Stimulated activated naive B cell treated with anti-CD40 and anti-IgM and Interleukin-4, amounts not matched to agents 10 μg/mL and 1 μg/mL and 100 μg/mL, for 72 hours (primary cell): ENCODE measurements around the gene AMMECR1.

Source experiments
- ATAC-seq, 2 donors: fragments of 150-1000 bp; cut with Tn5 transposase; replicated peaks; 2 replicates each; pipeline ENCODE4 v1.10.0; 2021; ENCODE audit warnings: moderate library complexity in 1 of 2
- DNase-seq: peaks from one replicate; pipeline ENCODE4 v3.0.0; 2021
- H3K27ac Mint-ChIP-seq: one replicate; pipeline ENCODE4 v1.8.0; 2022; ENCODE audit warnings: mild to moderate bottlenecking, mixed read lengths
- H3K27me3 Mint-ChIP-seq, 2 donors: one replicate each; pipeline ENCODE4 v1.8.0; 2022; ENCODE audit warnings: mixed read lengths in 2 of 2
- H3K36me3 Mint-ChIP-seq, 2 donors: one replicate each; pipeline ENCODE4 v1.8.0; 2022; ENCODE audit warnings: mixed read lengths in 2 of 2, mild to moderate bottlenecking in 1 of 2
- H3K4me1 Mint-ChIP-seq, 2 donors: one replicate each; pipeline ENCODE4 v1.8.0; 2022; ENCODE audit warnings: mixed read lengths in 2 of 2, mild to moderate bottlenecking in 1 of 2
- H3K4me3 Mint-ChIP-seq, 2 donors: one replicate each; pipeline ENCODE4 v1.8.0; 2022; ENCODE audit warnings: mild to moderate bottlenecking in 2 of 2, mixed read lengths in 2 of 2, moderate library complexity in 1 of 2
- H3K9me3 Mint-ChIP-seq, 2 donors: one replicate each; pipeline ENCODE4 v1.8.0; 2022; ENCODE audit warnings: mixed read lengths in 2 of 2, mild to moderate bottlenecking in 1 of 2

The AMMECR1 gene

DNA sequence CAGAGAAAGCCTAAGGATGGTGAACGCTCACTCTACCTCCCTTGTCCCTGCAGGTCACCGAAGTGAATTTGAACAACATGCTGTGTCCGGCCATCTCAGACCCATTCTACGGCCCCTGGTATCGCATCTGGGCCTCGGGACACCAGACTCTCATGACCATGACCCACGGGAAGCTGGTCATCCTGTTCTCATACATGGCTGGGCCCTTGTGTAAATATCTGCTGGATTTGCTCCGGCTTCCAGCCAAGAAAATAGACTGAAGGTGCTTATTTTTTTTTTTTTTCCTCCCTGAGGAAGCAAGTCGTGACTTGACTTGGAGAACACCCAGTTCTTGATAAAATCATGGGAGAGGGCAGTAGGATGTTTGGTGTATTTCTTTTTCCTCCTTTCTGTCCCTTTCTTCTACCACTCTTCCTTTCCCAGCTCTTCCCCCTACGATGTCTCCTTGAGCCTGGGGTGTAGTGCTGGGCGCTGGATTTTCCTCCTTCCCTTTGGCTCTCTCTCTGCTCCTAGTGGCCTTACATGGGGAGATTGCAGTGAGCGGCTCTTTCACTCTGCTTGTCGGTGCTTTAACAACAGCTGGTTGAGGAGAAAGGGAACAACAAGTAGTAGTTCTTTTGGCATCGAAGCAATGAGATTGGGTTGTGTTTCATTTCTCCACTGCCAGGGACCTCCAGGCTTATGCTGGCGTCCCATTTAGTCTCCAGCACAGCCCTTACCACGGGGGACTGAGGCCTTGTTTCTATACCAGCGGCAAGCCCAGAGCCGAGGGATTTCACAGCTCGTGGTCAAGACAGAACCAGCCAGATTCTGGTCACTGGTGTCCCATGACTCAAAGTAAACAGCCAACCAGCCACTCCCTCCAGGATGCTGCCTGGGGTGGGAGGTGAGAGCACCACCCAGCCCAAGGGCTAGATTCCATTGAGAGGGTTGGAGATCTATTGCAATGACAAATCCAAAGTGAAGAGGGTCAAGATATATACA lies 144.4 kb downstream of the AMMECR1 start:
- peaks cover 22 to 40% of the 10 kb centered on the region in 2 donors for H3K36me3 Mint-ChIP-seq
- peak overlapping the region; percentile 16 for H3K27ac Mint-ChIP-seq
- H3K4me1 Mint-ChIP-seq = peaks cover 17 to 33% of the 10 kb centered on the region in 2 donors
- H3K27me3 Mint-ChIP-seq = no peaks in the 10 kb centered on the region
- H3K4me3 Mint-ChIP-seq = no peak overlapping the region
- H3K9me3 Mint-ChIP-seq = peaks cover 0 to 3% of the 10 kb centered on the region in 2 donors
- ATAC-seq (no peak), DNase-seq (no peak)

GRCh38 chrX:110172215-110172614 lies 145.7 kb downstream of the AMMECR1 start:
- peaks cover 0 to 3% of the 10 kb centered on the region in 2 donors for H3K9me3 Mint-ChIP-seq
- H3K27ac Mint-ChIP-seq = peak overlapping the region; percentile 52
- peaks cover 17 to 34% of the 10 kb centered on the region in 2 donors for H3K4me1 Mint-ChIP-seq
- no peaks in the 10 kb centered on the region for H3K27me3 Mint-ChIP-seq
- peak; percentile 99 for ATAC-seq
- DNase-seq = peak; percentile 62
- H3K36me3 Mint-ChIP-seq = peaks cover 22 to 40% of the 10 kb centered on the region in 2 donors
- no peak overlapping the region for H3K4me3 Mint-ChIP-seq

DNA sequence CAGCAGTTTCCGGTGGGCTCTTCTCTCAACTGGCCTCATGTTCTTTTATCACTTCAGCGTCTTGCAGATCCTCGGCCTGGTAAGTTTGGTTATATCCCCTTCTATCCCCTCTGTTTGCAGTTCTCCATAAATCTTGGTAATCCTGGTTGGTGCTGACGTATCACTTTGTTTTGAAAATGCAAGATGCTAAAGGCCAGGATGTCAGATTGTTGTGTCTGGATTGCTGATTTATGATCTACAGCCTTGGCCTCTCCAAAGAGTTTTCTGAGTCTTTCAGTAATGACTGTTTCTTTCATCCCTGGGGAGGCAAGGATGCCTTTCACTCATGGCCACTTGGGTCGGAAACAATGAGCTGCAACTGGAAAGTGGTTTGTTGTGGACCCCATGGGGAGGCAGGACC lies 146.4 kb downstream of the AMMECR1 start:
- Mint-ChIP-seq H3K9me3 (peaks cover 0 to 3% of the 10 kb centered on the region in 2 donors), H3K4me1 (peaks cover 17 to 34% of the 10 kb centered on the region in 2 donors), H3K27ac (peak overlapping the region; percentile 52), H3K36me3 (peaks cover 22 to 40% of the 10 kb centered on the region in 2 donors), H3K27me3 (no peaks in the 10 kb centered on the region), H3K4me3 (no peak overlapping the region)
- ATAC-seq (no peak), DNase-seq (no peak)

- H3K27ac Mint-ChIP-seq = no peak overlapping the region
- peaks cover 17 to 34% of the 10 kb centered on the region in 2 donors for H3K4me1 Mint-ChIP-seq
- no peaks in the 10 kb centered on the region for H3K27me3 Mint-ChIP-seq
- no peak overlapping the region for H3K4me3 Mint-ChIP-seq
- H3K9me3 Mint-ChIP-seq = peaks cover 0 to 3% of the 10 kb centered on the region in 2 donors
- ATAC-seq (no peak), DNase-seq (no peak)
- H3K36me3 Mint-ChIP-seq = peaks cover 21 to 33% of the 10 kb centered on the region in 2 donors
Measured at GRCh38 chrX:110170029-110170428, 147.9 kb downstream of the AMMECR1 start.

GRCh38 chrX:110168585-110168984 lies 149.3 kb downstream of the AMMECR1 start:
- Mint-ChIP-seq H3K27ac (no peak overlapping the region), H3K36me3 (peaks cover 20 to 23% of the 10 kb centered on the region in 2 donors), H3K9me3 (peaks cover 0 to 3% of the 10 kb centered on the region in 2 donors), H3K4me1 (peaks cover 17 to 34% of the 10 kb centered on the region in 2 donors), H3K27me3 (no peaks in the 10 kb centered on the region), H3K4me3 (no peak overlapping the region)
- no peak for ATAC-seq
- DNase-seq = no peak

- peaks cover 0 to 3% of the 10 kb centered on the region in 2 donors for H3K9me3 Mint-ChIP-seq
- peak; percentile 14 for DNase-seq
Measured at GRCh38 chrX:110167952-110168451, 149.9 kb downstream of the AMMECR1 start.

GRCh38 chrX:110163488-110163887 lies 154.4 kb downstream of the AMMECR1 start:
- Mint-ChIP-seq H3K36me3 (no peaks in the 10 kb centered on the region), H3K9me3 (no peaks in the 10 kb centered on the region), H3K27ac (no peak overlapping the region), H3K4me1 (peaks cover 10 to 13% of the 10 kb centered on the region in 2 donors), H3K4me3 (no peak overlapping the region), H3K27me3 (no peaks in the 10 kb centered on the region)
- no peak for DNase-seq
- no peak for ATAC-seq

More at GRCh38 chrX:110167952-110168451, 149.9 kb downstream of the AMMECR1 start:
- no peak overlapping the region for H3K4me3 Mint-ChIP-seq
- H3K27ac Mint-ChIP-seq = no peak overlapping the region
- H3K4me1 Mint-ChIP-seq = peaks cover 17 to 30% of the 10 kb centered on the region in 2 donors
- peaks cover 15 to 17% of the 10 kb centered on the region in 2 donors for H3K36me3 Mint-ChIP-seq
- H3K27me3 Mint-ChIP-seq = no peaks in the 10 kb centered on the region
- ATAC-seq = no peak

DNA sequence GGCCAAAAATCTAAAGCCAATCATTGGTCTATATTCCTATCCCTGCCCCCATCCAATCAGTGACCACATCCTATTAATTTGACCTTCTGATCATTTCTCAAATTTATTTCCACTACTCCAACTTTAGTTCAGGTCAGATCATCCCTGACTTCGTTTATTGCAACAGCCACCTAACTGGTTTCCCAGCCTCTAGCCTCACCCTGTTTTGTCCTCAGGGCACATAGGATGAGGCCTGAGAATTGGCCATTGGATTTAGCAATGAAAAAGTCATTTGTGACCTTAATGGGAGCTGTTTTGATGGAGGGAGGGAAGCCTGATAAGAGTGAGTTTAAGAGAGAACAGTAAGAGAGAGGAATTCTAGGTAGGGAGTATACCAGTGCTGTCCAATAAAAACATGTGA lies 155.0 kb downstream of the AMMECR1 start:
- H3K27ac Mint-ChIP-seq = no peak overlapping the region
- DNase-seq (no peak), ATAC-seq (no peak)
- H3K4me3 Mint-ChIP-seq = no peak overlapping the region
- H3K4me1 Mint-ChIP-seq = peaks cover 10 to 12% of the 10 kb centered on the region in 2 donors
- no peaks in the 10 kb centered on the region for H3K27me3 Mint-ChIP-seq
- H3K9me3 Mint-ChIP-seq = no peaks in the 10 kb centered on the region
- H3K36me3 Mint-ChIP-seq = no peaks in the 10 kb centered on the region

DNA sequence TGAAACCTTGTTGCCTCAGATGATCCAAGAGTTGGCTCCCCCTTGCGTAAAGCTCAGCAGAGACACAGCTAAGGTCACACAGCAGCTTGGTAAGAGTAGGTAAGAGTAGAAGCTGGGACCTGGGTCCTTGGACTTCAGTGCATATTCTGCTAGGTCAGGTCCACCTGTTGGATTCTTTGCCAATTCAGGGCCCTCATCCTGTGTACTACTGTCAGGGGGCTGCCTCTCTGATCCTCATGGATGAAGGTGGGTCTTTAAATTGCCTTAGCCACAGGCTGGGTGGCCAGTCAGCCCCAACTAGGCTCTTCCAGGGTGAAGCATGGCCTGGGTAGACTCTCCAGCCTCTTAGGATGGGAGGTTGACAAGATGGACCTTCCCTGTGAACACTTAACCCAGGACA lies 155.8 kb downstream of the AMMECR1 start:
- Mint-ChIP-seq H3K36me3 (no peaks in the 10 kb centered on the region), H3K27ac (no peak overlapping the region), H3K4me1 (peaks cover 10 to 12% of the 10 kb centered on the region in 2 donors), H3K4me3 (no peak overlapping the region), H3K27me3 (peaks cover 0 to 3% of the 10 kb centered on the region in 2 donors), H3K9me3 (no peaks in the 10 kb centered on the region)
- no peak for DNase-seq
- no peak for ATAC-seq

DNA sequence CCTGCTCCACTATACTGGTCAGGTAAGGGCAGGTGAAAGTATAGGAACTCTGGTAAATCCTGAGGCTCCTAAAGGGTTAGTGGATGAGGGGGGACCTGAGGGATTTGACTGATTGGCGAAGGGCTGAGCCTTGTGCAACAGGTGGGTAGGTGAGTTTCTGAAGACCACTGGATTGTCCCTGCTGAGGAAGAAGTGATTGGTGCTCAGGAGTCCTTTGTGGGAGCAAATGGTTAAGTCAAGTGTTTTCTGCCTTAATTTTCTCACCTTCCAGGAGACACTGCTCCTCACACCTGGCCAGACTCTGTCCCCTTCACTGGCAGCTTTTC lies 156.6 kb downstream of the AMMECR1 start:
- Mint-ChIP-seq H3K27ac (no peak overlapping the region), H3K36me3 (no peaks in the 10 kb centered on the region), H3K4me1 (peaks cover 10 to 12% of the 10 kb centered on the region in 2 donors), H3K9me3 (no peaks in the 10 kb centered on the region), H3K27me3 (peaks cover 0 to 9% of the 10 kb centered on the region in 2 donors), H3K4me3 (no peak overlapping the region)
- ATAC-seq = no peak
- DNase-seq = no peak

- DNase-seq = no peak
- Mint-ChIP-seq H3K4me3 (no peak overlapping the region), H3K9me3 (no peaks in the 10 kb centered on the region), H3K4me1 (peaks cover 10 to 12% of the 10 kb centered on the region in 2 donors), H3K27ac (peak overlapping the region; percentile 6), H3K27me3 (peaks cover 0 to 15% of the 10 kb centered on the region in 2 donors), H3K36me3 (peaks cover 7 to 8% of the 10 kb centered on the region in 2 donors)
- peak in 1 of 2 donors; percentile 36 for ATAC-seq
Measured at GRCh38 chrX:110159865-110160264, 158.0 kb downstream of the AMMECR1 start.

GRCh38 chrX:110159235-110159634 lies 158.7 kb downstream of the AMMECR1 start:
- Mint-ChIP-seq H3K27ac (no peak overlapping the region), H3K4me1 (peaks cover 10 to 12% of the 10 kb centered on the region in 2 donors), H3K27me3 (peaks cover 0 to 15% of the 10 kb centered on the region in 2 donors), H3K9me3 (no peaks in the 10 kb centered on the region), H3K36me3 (peaks cover 7 to 8% of the 10 kb centered on the region in 2 donors), H3K4me3 (no peak overlapping the region)
- no peak for DNase-seq
- no peak for ATAC-seq

GRCh38 chrX:110157444-110157843 lies 160.4 kb downstream of the AMMECR1 start:
- Mint-ChIP-seq H3K27me3 (peaks cover 0 to 15% of the 10 kb centered on the region in 2 donors), H3K36me3 (peaks cover 7 to 8% of the 10 kb centered on the region in 2 donors), H3K4me3 (no peak overlapping the region), H3K27ac (no peak overlapping the region), H3K9me3 (no peaks in the 10 kb centered on the region), H3K4me1 (peaks cover 10 to 12% of the 10 kb centered on the region in 2 donors)
- no peak for DNase-seq
- no peak for ATAC-seq

- H3K36me3 Mint-ChIP-seq = peaks cover 7 to 8% of the 10 kb centered on the region in 2 donors
- H3K27me3 Mint-ChIP-seq = peaks cover 0 to 15% of the 10 kb centered on the region in 2 donors
- no peak for DNase-seq
- H3K4me3 Mint-ChIP-seq = no peak overlapping the region
- no peaks in the 10 kb centered on the region for H3K9me3 Mint-ChIP-seq
- peaks cover 10 to 12% of the 10 kb centered on the region in 2 donors for H3K4me1 Mint-ChIP-seq
- H3K27ac Mint-ChIP-seq = no peak overlapping the region
- no peak for ATAC-seq
Measured at GRCh38 chrX:110156167-110156754, 161.6 kb downstream of the AMMECR1 start.
